Measurements from ENCODE around the gene BCR.

The BCR gene

DNA sequence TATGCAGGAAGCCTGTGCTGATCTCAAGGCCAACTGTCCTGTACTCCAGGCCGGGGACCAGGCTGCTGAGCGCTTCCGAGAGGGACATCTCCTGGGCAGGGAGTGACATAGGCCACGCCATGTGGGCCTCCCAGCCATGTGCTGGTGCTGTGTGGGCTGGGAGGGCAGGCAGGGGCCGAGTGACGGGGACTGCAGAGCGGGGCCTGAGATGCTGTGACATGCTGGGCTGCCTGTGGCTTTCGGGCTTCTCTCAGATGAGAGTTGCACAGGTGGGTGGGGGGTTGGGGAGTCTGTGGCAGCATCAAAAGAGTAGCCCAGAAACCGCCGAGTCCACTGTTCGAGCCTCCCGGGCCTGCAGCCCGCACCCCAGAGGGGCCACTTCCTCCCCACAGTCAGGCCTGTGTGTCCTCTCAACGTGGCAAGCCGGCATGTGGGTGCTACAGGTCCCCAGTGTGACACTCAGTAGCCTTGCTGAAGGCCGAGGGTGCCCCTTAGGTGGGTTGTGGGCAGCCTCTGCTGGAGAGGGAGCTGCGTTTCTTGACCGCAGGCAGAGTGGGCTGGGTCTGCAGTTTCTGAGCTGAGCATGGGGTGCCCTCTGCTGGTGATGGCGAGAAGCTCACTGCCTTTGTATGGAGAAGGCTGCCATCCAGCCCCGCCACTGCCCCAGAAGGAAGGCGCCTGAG, 101.2 kb downstream of the BCR start:
- no peak overlapping the region for H3K4me3 ChIP-seq (ENCODE audit: low read length)
- peaks cover 87% of the 10 kb centered on the region for H3K36me3 ChIP-seq (ENCODE audit: insufficient read depth, low read depth, low read length)
- no peaks in the 10 kb centered on the region for H3K9me3 ChIP-seq (ENCODE audit: insufficient read depth, low read depth, low read length)
- H3K4me1 ChIP-seq (ENCODE audit: insufficient read depth, low read length): no peaks in the 10 kb centered on the region
- H3K9ac ChIP-seq (ENCODE audit: low read depth, low read length): no peak overlapping the region
- H3K27me3 ChIP-seq (ENCODE audit: insufficient read depth, low read length): no peaks in the 10 kb centered on the region
- H3K27ac ChIP-seq (ENCODE audit: low read length): no peak overlapping the region

- Histone ChIP-seq H3K9me3 (ENCODE audit: insufficient read depth, low read depth, low read length) (no peaks in the 10 kb centered on the region), H3K27ac (ENCODE audit: low read length) (no peak overlapping the region)
Measured at GRCh38 chr22:23282089-23282501, 101.8 kb downstream of the BCR start.

DNA sequence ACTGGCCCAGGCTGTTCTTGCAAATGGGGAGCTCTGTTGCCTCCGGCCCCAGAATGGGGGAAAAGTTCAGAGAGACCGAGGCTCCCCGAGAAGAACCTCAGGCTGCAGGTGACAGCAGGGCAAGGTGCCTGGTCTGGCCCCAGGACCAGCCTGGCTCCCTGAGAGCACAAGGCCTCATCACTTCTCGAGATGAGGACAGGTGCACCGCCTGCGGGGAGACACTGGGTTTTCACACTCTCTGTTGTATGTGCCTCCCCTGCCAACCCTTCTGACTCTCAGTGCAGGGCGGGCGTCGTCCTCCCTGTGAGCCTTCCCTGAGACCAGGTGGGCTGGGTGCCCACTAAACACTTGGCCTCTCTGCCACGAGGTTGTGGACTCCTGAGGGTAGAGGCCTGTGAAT, 102.2 kb downstream of the BCR start:
- no peaks in the 10 kb centered on the region for H3K9me3 ChIP-seq (ENCODE audit: insufficient read depth, low read depth, low read length)
- H3K27me3 ChIP-seq (ENCODE audit: insufficient read depth, low read length): no peaks in the 10 kb centered on the region
- H3K4me3 ChIP-seq (ENCODE audit: low read length): no peak overlapping the region
- H3K27ac ChIP-seq (ENCODE audit: low read length): no peak overlapping the region
- H3K36me3 ChIP-seq (ENCODE audit: insufficient read depth, low read depth, low read length): peaks cover 89% of the 10 kb centered on the region
- H3K9ac ChIP-seq (ENCODE audit: low read depth, low read length): no peak overlapping the region
- no peaks in the 10 kb centered on the region for H3K4me1 ChIP-seq (ENCODE audit: insufficient read depth, low read length)

More at GRCh38 chr22:23282089-23282501, 101.8 kb downstream of the BCR start:
- H3K4me3 ChIP-seq (ENCODE audit: low read length): no peak overlapping the region
- no peak overlapping the region for H3K9ac ChIP-seq (ENCODE audit: low read depth, low read length)
- H3K36me3 ChIP-seq (ENCODE audit: insufficient read depth, low read depth, low read length): peaks cover 89% of the 10 kb centered on the region
- H3K27me3 ChIP-seq (ENCODE audit: insufficient read depth, low read length): no peaks in the 10 kb centered on the region
- H3K4me1 ChIP-seq (ENCODE audit: insufficient read depth, low read length): no peaks in the 10 kb centered on the region

GRCh38 chr22:23282986-23283385, 102.7 kb downstream of the BCR start:
- Histone ChIP-seq H3K27ac (ENCODE audit: low read length) (no peak overlapping the region), H3K27me3 (ENCODE audit: insufficient read depth, low read length) (no peaks in the 10 kb centered on the region), H3K9me3 (ENCODE audit: insufficient read depth, low read depth, low read length) (no peaks in the 10 kb centered on the region), H3K4me3 (ENCODE audit: low read length) (no peak overlapping the region), H3K36me3 (ENCODE audit: insufficient read depth, low read depth, low read length) (peaks cover 90% of the 10 kb centered on the region), H3K9ac (ENCODE audit: low read depth, low read length) (no peak overlapping the region), H3K4me1 (ENCODE audit: insufficient read depth, low read length) (no peaks in the 10 kb centered on the region)

- Histone ChIP-seq H3K9me3 (ENCODE audit: insufficient read depth, low read depth, low read length) (no peaks in the 10 kb centered on the region), H3K9ac (ENCODE audit: low read depth, low read length) (no peak overlapping the region), H3K27me3 (ENCODE audit: insufficient read depth, low read length) (no peaks in the 10 kb centered on the region), H3K4me3 (ENCODE audit: low read length) (no peak overlapping the region), H3K36me3 (ENCODE audit: insufficient read depth, low read depth, low read length) (peaks cover 89% of the 10 kb centered on the region), H3K27ac (ENCODE audit: low read length) (no peak overlapping the region), H3K4me1 (ENCODE audit: insufficient read depth, low read length) (no peaks in the 10 kb centered on the region)
Measured at GRCh38 chr22:23283591-23284503, 103.5 kb downstream of the BCR start.

DNA sequence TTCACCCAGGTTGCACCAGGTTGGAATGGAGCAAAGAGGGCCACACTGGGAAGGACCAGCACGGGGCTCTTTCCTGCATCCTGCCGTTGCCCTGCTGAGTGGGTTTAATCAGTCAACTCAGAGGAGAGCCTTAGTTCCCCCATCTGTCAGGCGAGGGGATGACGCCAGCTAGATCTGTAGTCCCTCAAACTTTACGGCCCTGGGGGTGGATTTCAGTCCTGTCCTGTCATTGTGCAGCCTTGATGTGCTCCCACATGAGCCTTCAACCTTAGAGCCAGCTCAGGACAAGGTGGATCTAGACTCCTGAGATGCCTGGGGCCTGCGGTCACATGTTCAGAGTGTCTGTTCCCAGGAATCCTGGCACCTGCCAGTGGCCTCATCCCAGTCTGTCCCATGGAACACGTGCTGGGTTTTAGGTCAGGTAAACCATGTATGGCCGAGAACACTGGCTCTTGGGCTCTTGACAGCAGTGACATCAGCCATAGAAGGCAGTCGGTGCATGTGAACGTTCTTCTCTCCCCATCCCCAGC, 104.3 kb downstream of the BCR start:
- Histone ChIP-seq H3K9me3 (ENCODE audit: insufficient read depth, low read depth, low read length) (no peaks in the 10 kb centered on the region), H3K9ac (ENCODE audit: low read depth, low read length) (no peak overlapping the region), H3K27ac (ENCODE audit: low read length) (no peak overlapping the region), H3K4me1 (ENCODE audit: insufficient read depth, low read length) (no peaks in the 10 kb centered on the region), H3K36me3 (ENCODE audit: insufficient read depth, low read depth, low read length) (peaks cover 89% of the 10 kb centered on the region), H3K4me3 (ENCODE audit: low read length) (no peak overlapping the region), H3K27me3 (ENCODE audit: insufficient read depth, low read length) (no peaks in the 10 kb centered on the region)

DNA sequence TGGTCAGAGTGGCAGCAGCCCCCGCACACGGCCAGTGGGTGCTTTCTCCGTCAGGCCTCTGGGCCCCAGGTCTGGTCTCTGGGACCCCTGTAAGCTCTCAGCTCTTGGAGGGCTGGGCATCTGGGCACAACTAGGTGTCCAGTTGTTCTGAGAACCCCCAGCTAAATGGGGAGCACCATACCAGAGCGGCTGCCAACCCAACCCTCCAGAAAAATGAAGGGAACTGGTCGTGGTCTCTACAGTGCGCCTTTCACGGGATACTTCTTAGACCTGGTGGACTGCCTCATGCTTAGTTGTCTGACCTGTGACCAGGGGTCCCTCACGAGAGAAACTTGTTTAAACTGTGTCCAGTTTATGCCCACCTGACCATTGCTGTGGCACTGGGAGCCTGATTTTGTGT, 104.9 kb downstream of the BCR start:
- Histone ChIP-seq H3K9ac (ENCODE audit: low read depth, low read length) (no peak overlapping the region), H3K4me3 (ENCODE audit: low read length) (no peak overlapping the region), H3K9me3 (ENCODE audit: insufficient read depth, low read depth, low read length) (no peaks in the 10 kb centered on the region), H3K36me3 (ENCODE audit: insufficient read depth, low read depth, low read length) (peaks cover 89% of the 10 kb centered on the region), H3K27me3 (ENCODE audit: insufficient read depth, low read length) (no peaks in the 10 kb centered on the region), H3K27ac (ENCODE audit: low read length) (no peak overlapping the region), H3K4me1 (ENCODE audit: insufficient read depth, low read length) (no peaks in the 10 kb centered on the region)

- Histone ChIP-seq H3K9me3 (ENCODE audit: insufficient read depth, low read depth, low read length) (no peaks in the 10 kb centered on the region), H3K27ac (ENCODE audit: low read length) (no peak overlapping the region), H3K4me1 (ENCODE audit: insufficient read depth, low read length) (no peaks in the 10 kb centered on the region), H3K9ac (ENCODE audit: low read depth, low read length) (no peak overlapping the region), H3K4me3 (ENCODE audit: low read length) (no peak overlapping the region), H3K27me3 (ENCODE audit: insufficient read depth, low read length) (no peaks in the 10 kb centered on the region), H3K36me3 (ENCODE audit: insufficient read depth, low read depth, low read length) (peaks cover 89% of the 10 kb centered on the region)
Measured at GRCh38 chr22:23285734-23286133, 105.4 kb downstream of the BCR start.

- H3K27me3 ChIP-seq (ENCODE audit: insufficient read depth, low read length): no peaks in the 10 kb centered on the region
- no peaks in the 10 kb centered on the region for H3K9me3 ChIP-seq (ENCODE audit: insufficient read depth, low read depth, low read length)
- no peaks in the 10 kb centered on the region for H3K4me1 ChIP-seq (ENCODE audit: insufficient read depth, low read length)
- no peak overlapping the region for H3K27ac ChIP-seq (ENCODE audit: low read length)
- H3K9ac ChIP-seq (ENCODE audit: low read depth, low read length): no peak overlapping the region
- H3K4me3 ChIP-seq (ENCODE audit: low read length): no peak overlapping the region
- peaks cover 90% of the 10 kb centered on the region for H3K36me3 ChIP-seq (ENCODE audit: insufficient read depth, low read depth, low read length)
Measured at GRCh38 chr22:23286296-23286695, 106.0 kb downstream of the BCR start.

DNA sequence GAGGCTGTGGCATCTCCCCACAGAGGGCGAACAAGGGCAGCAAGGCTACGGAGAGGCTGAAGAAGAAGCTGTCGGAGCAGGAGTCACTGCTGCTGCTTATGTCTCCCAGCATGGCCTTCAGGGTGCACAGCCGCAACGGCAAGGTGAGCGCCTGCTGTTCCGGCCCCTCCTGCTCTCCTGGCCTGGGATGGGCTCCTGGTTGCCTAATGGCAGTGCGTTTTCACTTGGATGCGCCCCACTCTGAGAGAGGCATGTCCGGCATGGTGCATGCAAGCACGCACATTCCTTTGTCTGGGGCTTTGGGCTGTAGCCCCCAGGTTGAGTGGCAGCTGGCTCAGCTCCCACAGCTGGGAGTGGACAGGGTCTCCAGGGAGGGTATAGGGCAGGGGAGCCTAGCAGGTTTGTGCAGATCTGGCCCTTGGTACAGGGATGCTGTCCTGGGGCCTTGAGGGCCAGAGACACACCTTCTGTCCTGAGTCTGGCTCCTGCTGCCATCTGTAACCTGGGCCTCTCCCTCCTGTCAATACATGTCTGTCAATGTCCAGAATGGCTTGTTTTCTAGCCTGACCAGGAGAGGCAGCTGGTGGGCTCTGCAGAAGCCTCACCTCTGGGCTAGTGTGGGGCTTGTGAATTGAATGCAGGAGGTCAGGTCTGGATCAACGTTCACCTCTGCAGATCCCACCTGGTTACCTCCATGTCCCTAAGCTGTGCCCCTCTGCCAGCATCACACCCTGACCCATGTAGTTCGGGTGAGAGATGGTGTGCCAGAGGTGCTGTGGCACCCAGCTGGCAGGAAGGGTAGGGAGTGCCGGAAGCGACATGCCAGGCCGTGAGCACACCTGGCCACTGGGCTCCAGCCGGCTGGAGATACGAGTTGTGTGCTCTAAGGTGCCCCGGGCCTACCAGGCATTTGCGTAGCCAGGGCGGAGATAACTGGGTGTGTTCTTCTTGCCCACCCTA, 107.1 kb downstream of the BCR start:
- H3K4me3 ChIP-seq (ENCODE audit: low read length): no peak overlapping the region
- H3K27ac ChIP-seq (ENCODE audit: low read length): no peak overlapping the region
- H3K36me3 ChIP-seq (ENCODE audit: insufficient read depth, low read depth, low read length): peaks cover 96% of the 10 kb centered on the region
- no peaks in the 10 kb centered on the region for H3K4me1 ChIP-seq (ENCODE audit: insufficient read depth, low read length)
- H3K27me3 ChIP-seq (ENCODE audit: insufficient read depth, low read length): no peaks in the 10 kb centered on the region
- H3K9me3 ChIP-seq (ENCODE audit: insufficient read depth, low read depth, low read length): no peaks in the 10 kb centered on the region
- H3K9ac ChIP-seq (ENCODE audit: low read depth, low read length): no peak overlapping the region
